ENCODE results near the gene PBX1. TPM values are rescaled to one million over a fixed set of nuclear protein-coding genes. Genes with fewer than 3 reads are reported as not detected.

PBX1 gene
- total and polyA plus RNA-seq, 10 of the 15 experiments (the other 5 are each of a cell fraction or from before 2014, with no cell fraction given), result 0.05 to 0.28 (median 0.11) TPM; not detected in 5

- POLR2A ChIA-PET, result no interaction called here
- CTCF ChIA-PET, result no interaction called here
- TF ChIP-seq TARDBP (IDR thresholded peaks at IDR 0.05; ENCODE audit: borderline replicate concordance) (no peak), SUZ12 (IDR thresholded peaks at IDR 0.05; ENCODE audit: unreplicated experiment) (no peak), SMAD5 (IDR thresholded peaks at IDR 0.05; ENCODE audit: low read depth) (no peak), HSF1 (IDR thresholded peaks at IDR 0.05; ENCODE audit: low read depth, low read length) (no peak), CBFB (IDR thresholded peaks at IDR 0.05; ENCODE audit: low read depth) (no peak)
- no TSS peak for BruUV-seq (replicated peaks)
- no peaks in the 10 kb centered on the region for H3K9me3 ChIP-seq (replicated peaks; ENCODE audit: control insufficient read depth, insufficient read depth, low read length)
- intact Hi-C loops (cut with micrococcal nuclease; ENCODE audit: unreplicated experiment) (no loop called here), in situ Hi-C loops (cut with MboI) (no loop called here)
- DNase-seq (ENCODE audit: low read depth, low spot score) (no peak), ATAC-seq (no peak), FAIRE-seq (no peak)
- H4K20me1 ChIP-seq (ENCODE audit: control insufficient read depth, insufficient read depth), result no peaks in the 10 kb centered on the region
- no peak overlapping the region for H3K27ac ChIP-seq (ENCODE audit: control insufficient read depth, insufficient read depth)
- RAD21 ChIA-PET (ENCODE audit: unreplicated experiment), result no interaction called here
- WGBS (ENCODE audit: insufficient coverage, insufficient replicate concordance, low lambda C conversion rate, missing lambda C conversion rate), result 59% methylated on average over 3 of the region's 3 CpGs
- H3K4me1 ChIP-seq (ENCODE audit: control insufficient read depth, insufficient read depth, low read length), result no peaks in the 10 kb centered on the region
- H3K27me3 ChIP-seq (replicated peaks in 1 of 2; ENCODE audit: control insufficient read depth in 2 of 2, insufficient read depth in 2 of 2, low read length in 1 of 2), result no peaks in the 10 kb centered on the region
- H3K9ac ChIP-seq (ENCODE audit: control insufficient read depth, insufficient read depth, low read length), result no peak overlapping the region
- H3K36me3 ChIP-seq (ENCODE audit: control insufficient read depth in 2 of 2, insufficient read depth in 2 of 2, low read length in 1 of 2), result no peaks in the 10 kb centered on the region
- H2AFZ ChIP-seq (ENCODE audit: control insufficient read depth, low read depth, low read length), result no peak overlapping the region
- no peak overlapping the region for H3K4me3 ChIP-seq
- no peak overlapping the region for H3K4me2 ChIP-seq (ENCODE audit: control insufficient read depth, insufficient read depth)
- no peaks in the 10 kb centered on the region for H3K79me2 ChIP-seq (ENCODE audit: control insufficient read depth, insufficient read depth, low read length)
- SMC1A ChIA-PET (ENCODE audit: uncharacterized antibody, unreplicated experiment), result interaction anchor here (1.0 kb wide), 1 partner anchor 10 kb away, joined by 3 read pairs; no protein-coding TSS in a partner anchor
Measured at GRCh38 chr1:164607351-164607750, 48.4 kb downstream of the PBX1 start.

- Histone ChIP-seq H3K27ac (ENCODE audit: control insufficient read depth, insufficient read depth) (no peak overlapping the region), H2AFZ (ENCODE audit: control insufficient read depth, low read depth, low read length) (no peak overlapping the region), H3K79me2 (ENCODE audit: control insufficient read depth, insufficient read depth, low read length) (no peaks in the 10 kb centered on the region), H3K9ac (ENCODE audit: control insufficient read depth, insufficient read depth, low read length) (no peak overlapping the region), H3K27me3 (replicated peaks in 1 of 2; ENCODE audit: control insufficient read depth in 2 of 2, insufficient read depth in 2 of 2, low read length in 1 of 2) (no peaks in the 10 kb centered on the region), H4K20me1 (ENCODE audit: control insufficient read depth, insufficient read depth) (no peaks in the 10 kb centered on the region), H3K4me1 (ENCODE audit: control insufficient read depth, insufficient read depth, low read length) (no peaks in the 10 kb centered on the region), H3K36me3 (ENCODE audit: control insufficient read depth in 2 of 2, insufficient read depth in 2 of 2, low read length in 1 of 2) (no peaks in the 10 kb centered on the region), H3K9me3 (replicated peaks; ENCODE audit: control insufficient read depth, insufficient read depth, low read length) (no peaks in the 10 kb centered on the region), H3K4me3 (no peak overlapping the region), H3K4me2 (ENCODE audit: control insufficient read depth, insufficient read depth) (no peak overlapping the region)
- ChIA-PET SMC1A (ENCODE audit: uncharacterized antibody, unreplicated experiment) (no interaction called here), CTCF (no interaction called here), RAD21 (ENCODE audit: unreplicated experiment) (no interaction called here), POLR2A (no interaction called here)
- in situ Hi-C loops (cut with MboI) (no loop called here), intact Hi-C loops (cut with micrococcal nuclease; ENCODE audit: unreplicated experiment) (no loop called here)
- DNase-seq (ENCODE audit: low read depth, low spot score) (no peak), FAIRE-seq (no peak), ATAC-seq (no peak)
- no TSS peak for BruUV-seq (replicated peaks)
- TF ChIP-seq EGR1 (IDR thresholded peaks at IDR 0.05; ENCODE audit: borderline replicate concordance in 1 of 2, low read depth in 2 of 2, low read length in 2 of 2) (no peak), ESRRA (IDR thresholded peaks at IDR 0.05; ENCODE audit: low read length) (no peak), FOS (IDR thresholded peaks at IDR 0.05; ENCODE audit: borderline replicate concordance, extremely low read depth, insufficient read length) (no peak), STAT1 (conservative IDR thresholded peaks at IDR 0.05) (no peak), SIX5 (IDR thresholded peaks at IDR 0.05; ENCODE audit: low read depth, low read length, severe bottlenecking) (no peak), ZNF384 (IDR thresholded peaks at IDR 0.05; ENCODE audit: borderline replicate concordance, low read depth, low read length) (no peak), ZZZ3 (IDR thresholded peaks at IDR 0.05; ENCODE audit: control insufficient read depth, insufficient read length, low read depth) (no peak), RAD21 (IDR thresholded peaks at IDR 0.05; ENCODE audit: insufficient read depth, low read depth, low read length) (no peak), SREBF2 (IDR thresholded peaks at IDR 0.05; ENCODE audit: low read length) (no peak), HDGF (IDR thresholded peaks at IDR 0.05) (no peak), CREB1 (IDR thresholded peaks at IDR 0.05; ENCODE audit: low read depth) (no peak)
Measured at GRCh38 chr1:164608651-164609057, 49.7 kb downstream of the PBX1 start.
